Renal cortical epithelial cell (primary cell): Measurements from ENCODE around the gene EPB41L1. TPM values are rescaled to one million over a fixed set of nuclear protein-coding genes. Genes with fewer than 3 reads are reported as not detected.

Experiments used
- DNase-seq: peaks from one replicate; pipeline ENCODE4 v3.0.0-alpha.2; 2011; ENCODE audit warnings: low read depth
- total RNA-seq: library from RNA; depleted of rRNA; stranded (reverse); fragments of >200 nt; gene quantifications from 2 replicates; pipeline ENCODE4 v1.2.3, GENCODE V29; 2014

The EPB41L1 gene
- total RNA-seq, 1 donor from 2014 or later: 47.7 TPM

DNA sequence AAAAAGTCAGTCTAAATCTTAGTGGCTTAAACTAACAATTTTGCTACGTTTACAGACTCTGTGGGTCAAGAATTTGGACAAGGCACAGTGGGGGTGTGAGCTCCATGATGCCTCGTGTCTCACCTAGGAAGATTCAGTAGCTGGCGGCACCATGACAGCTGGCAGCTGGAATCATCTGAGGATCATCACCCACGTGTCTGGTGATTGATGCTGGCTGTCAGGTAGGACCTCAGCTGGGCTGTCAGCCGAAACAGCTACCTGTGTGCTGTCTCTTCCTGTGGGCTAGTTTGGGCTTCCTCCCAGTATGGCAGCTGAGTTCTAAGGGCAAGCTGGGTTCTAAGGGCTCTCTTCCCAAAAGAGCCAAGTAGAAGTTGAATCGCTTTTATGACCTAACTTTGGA is 125.2 kb downstream of the EPB41L1 start:
- DNase-seq: no peak

DNA sequence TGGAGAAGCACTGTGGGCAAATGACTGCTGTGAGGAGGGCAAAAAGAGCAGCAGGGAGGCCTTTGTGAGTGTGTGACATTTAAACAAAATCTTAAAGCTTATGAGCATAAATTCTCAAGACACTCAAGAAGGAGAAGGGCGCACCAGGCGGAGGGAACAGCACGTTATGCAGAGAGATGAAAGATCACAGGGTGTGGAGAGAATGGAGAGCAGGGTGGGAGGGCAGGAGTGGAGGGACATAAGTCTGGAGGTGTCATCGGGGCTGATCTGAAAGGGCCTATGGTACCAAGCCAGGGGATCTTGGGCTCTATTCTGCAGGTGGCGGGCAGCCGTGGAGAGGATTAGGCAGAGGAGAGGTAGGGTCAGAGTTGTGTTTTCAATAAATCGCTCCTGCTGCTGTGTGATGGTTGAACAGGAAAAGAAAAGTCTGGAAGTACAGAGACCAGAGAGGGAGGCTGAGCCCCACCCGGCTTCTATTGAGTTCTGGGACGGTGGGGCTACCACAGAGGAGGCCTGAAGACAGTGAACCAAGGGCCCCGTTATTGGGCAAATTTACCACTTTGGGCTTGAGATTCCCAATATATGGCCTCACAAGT is 127.3 kb downstream of the EPB41L1 start:
- no peak for DNase-seq

Other genes starting within 250 kb of the EPB41L1 start
- gene SCAND1, start 200.2 kb upstream of the EPB41L1 start, total RNA-seq: 34.9 and 86.8 TPM in 2 replicates
- 1.2 and 3.6 TPM in 2 replicates for gene CNBD2, start 186.2 kb upstream of the EPB41L1 start, total RNA-seq
- gene AAR2, start 81.7 kb downstream of the EPB41L1 start, total RNA-seq: 18.6 and 34.0 TPM in 2 replicates
- 15.3 and 47.4 TPM in 2 replicates for gene DLGAP4, start 151.6 kb downstream of the EPB41L1 start, total RNA-seq